ENCODE measurements around the gene FAM83E.
"Not testable (repeated sequence)": the region's sequence is repeated elsewhere in the genome, so short reads cannot be mapped to it uniquely, and the experiment has no call there.

The FAM83E gene

DNA sequence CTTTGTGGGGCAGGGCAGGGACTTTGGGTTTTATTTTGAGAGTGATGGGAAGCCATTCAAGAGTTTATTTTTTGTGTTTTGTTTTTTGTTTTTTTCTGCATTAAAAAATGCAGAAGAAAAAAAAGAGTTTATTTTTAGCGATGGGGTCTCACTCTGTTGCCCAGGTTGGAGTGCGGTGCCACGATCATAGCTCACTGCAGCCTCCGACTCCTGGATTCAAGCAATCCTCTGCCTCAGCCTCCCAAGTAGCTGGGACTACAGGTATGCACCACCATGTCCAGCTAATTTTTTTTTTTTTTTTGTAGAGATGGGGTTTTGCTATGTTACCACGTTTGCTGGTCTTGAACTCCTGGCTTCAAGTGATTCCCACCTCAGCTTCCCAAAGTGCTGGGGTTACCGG is 43.6 kb upstream of the FAM83E start:
- H3K27ac ChIP-seq = no peak overlapping the region
- TF ChIP-seq, protein P1, sequence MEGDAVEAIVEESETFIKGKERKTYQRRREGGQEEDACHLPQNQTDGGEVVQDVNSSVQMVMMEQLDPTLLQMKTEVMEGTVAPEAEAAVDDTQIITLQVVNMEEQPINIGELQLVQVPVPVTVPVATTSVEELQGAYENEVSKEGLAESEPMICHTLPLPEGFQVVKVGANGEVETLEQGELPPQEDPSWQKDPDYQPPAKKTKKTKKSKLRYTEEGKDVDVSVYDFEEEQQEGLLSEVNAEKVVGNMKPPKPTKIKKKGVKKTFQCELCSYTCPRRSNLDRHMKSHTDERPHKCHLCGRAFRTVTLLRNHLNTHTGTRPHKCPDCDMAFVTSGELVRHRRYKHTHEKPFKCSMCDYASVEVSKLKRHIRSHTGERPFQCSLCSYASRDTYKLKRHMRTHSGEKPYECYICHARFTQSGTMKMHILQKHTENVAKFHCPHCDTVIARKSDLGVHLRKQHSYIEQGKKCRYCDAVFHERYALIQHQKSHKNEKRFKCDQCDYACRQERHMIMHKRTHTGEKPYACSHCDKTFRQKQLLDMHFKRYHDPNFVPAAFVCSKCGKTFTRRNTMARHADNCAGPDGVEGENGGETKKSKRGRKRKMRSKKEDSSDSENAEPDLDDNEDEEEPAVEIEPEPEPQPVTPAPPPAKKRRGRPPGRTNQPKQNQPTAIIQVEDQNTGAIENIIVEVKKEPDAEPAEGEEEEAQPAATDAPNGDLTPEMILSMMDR (conservative IDR thresholded peaks at IDR 0.05) = no peak

DNA sequence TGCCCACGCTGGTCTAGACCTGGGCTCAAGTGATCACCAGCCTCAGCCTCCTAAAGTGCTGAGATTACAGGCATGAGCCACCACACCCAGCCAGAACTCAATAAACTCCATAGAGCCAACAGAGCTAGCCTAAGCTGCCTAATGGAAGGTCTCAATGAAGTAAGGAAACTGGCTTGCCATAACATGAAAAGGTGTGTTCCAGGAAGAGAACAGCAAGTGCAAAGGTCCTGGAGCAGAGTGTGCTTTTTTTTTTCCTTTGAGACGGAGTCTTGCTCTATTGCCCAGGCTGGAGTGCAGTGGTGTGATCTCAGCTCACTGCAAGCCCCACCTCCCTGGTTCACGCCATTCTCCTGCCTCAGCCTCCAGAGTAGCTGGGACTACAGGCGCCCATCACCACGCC is 43.0 kb upstream of the FAM83E start:
- H3K27ac ChIP-seq = not testable (repeated sequence)

DNA sequence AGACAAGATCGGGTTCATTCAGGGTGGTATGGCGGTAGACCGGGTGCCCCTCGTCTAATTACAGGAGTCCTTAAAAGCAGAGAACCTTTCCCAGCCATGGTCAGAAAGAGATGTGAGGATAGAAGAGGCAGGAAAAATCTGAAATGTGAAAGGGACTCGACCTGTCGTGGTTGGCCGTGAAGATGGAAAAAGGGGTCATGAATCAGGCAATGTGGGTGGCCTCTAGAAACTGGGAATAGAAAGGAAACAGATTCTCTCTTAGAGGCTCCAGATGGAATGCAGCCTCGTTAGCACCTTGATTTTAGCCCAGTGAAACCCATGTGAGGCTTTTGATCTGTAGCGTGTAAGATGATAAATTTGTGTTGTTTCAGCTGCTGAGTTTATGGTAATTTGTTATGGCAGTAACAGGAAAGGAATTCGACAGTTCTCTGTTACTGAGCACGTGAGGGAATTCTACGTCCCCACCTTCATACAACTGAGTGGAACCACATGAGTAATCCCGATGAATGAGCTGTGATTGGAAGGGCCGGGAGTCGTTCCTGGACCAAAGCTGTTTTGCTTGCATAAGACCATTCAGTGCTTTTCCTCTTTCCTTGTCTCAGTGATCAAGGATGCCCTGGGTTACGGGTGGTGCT is 42.1 kb upstream of the FAM83E start:
- TF ChIP-seq, protein P1 (conservative IDR thresholded peaks at IDR 0.05) = no peak
- no peak overlapping the region for H3K27ac ChIP-seq

DNA sequence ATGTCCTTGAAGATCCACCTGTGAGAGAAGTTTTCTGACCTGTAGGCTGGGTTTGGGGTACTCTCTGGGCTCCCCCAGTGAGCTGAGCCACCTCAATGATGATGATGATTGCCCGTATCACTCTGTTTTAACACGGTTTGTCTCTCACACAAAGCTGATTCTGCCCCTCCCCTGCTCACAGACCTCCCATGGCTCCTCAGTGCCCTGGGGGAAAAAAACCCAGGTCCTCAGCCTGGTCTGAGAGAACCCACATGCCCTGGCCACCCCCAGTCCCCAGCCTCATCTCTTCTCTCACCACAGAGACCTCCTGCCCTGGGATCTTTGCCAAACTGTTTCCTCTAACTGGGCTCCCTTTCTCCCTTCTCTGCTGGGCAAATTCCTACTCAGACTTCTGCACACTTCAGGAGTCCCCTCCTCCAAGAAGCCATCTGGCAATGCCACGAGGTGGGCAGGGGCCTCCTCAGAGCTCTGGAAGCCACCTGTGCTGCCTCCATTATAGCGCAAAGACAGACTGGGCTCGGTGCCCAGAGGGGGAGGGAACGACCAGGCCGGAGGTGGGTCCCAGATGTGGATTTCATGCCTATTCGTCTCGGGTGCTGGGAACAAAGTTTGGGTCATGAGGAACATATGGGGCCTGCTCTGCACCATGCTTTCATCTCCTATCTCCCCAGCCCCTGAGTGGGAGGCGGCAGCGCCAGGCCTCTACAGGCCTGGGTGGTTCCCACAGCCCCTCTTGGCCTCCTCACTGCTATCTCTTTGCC is 39.6 kb upstream of the FAM83E start:
- TF ChIP-seq, protein P1 (conservative IDR thresholded peaks at IDR 0.05) = no peak

DNA sequence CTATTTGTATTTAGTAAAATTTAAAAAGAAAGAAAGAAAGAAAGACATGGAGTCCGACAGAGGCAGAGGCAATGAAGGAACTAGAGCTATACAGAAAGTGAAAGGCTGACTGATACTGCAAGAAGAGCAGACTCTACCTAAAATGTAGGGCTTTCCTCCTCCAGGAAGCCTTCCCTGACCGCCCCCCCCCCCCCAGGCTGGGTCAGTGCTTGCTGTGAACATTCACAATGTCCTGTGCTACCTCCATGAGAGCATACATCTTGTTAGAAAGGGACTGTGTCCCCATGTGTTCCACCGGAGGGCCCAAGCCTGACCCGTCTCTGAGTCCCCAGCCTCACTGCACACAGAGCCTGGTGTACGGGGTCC is 36.8 kb upstream of the FAM83E start:
- no peak overlapping the region for H3K27ac ChIP-seq
- TF ChIP-seq, protein P1 (conservative IDR thresholded peaks at IDR 0.05) = no peak

More for the DNA sequence above, 39.6 kb upstream of the FAM83E start:
- no peak overlapping the region for H3K27ac ChIP-seq

DNA sequence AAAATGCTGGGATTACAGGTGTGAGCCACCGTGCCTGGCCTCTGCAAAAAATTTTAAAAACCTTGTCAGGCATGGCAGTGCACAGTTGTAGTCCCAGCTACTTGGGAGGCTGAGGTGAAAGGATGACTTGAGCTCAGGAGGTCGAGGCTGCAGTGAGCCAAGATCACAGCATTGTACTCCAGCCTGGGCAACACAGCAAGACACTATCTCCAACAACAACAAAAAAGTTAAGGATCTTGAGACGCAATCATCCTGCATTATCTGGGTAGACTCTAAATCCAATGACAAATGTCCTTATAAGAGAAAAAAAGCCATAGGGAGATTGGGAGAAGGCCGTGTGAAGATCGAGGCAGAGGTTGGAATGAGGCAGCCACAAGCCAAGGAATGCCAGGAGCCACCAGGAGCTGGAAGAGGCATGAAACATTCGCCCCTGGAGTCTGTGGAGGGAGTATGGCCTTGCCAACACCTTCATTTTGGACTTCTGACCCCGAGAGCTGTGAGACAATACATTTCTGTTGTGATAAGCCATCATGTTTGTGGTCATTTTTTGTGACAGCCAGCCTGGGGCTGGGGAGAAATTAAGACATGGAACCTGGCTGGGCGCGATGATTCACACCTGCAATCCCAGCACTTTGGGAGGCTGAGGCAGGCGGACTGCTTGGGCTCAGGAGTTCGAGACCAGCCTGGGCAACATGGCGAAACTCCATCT is 36.3 kb upstream of the FAM83E start:
- TF ChIP-seq, protein P1 (conservative IDR thresholded peaks at IDR 0.05) = no peak
- H3K27ac ChIP-seq = no peak overlapping the region

DNA sequence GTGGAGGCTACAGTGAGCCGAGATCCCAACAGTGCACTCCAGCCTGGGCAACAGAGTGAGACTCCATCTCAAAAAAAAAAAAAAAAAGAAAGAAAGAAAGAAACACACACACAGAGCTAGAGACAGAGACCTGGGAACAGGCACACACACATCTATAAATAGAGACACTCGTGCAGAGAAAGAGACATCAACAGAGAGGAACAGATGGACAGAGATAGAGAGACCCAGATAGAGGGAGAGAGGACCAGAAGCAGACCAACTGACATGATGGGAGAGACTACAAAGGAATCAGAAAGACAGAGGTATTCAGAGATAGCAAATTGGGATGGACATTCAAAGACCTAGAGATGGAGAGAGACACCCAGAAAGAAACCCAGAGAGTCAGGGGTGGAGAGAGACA is 33.3 kb upstream of the FAM83E start:
- H3K27ac ChIP-seq = no peak overlapping the region
- TF ChIP-seq, protein P1 (conservative IDR thresholded peaks at IDR 0.05) = no peak
